NCI-H146 treated with DMSO at 0.1 percent for 48 hours (cell line): ENCODE measurements around the gene CD300LB.

Experiments used
- DNase-seq: peaks from one replicate; lab custom pipeline; 2025; ENCODE audit not compliant: unreplicated experiment; lab: John Stamatoyannopoulos, UW

The CD300LB gene

DNA sequence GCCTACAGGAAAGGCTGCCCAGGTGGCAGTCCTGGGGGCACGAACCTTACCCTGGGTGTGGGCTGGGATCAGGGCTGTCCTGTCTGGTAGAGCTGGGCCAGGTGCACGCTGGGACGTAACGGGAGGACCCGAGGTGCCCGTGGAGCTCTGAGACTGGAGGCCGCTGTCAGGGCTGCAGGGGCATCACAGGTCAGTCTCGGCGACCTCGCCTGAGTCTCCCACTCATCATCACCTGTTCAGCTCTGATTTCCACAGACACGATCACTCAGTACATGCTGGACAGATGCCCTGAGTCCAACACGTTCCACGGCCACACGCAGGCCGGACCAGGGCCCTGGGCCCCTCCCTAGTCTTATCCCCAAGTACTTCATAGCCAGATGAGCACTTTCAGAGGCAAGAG lies 19.3 kb upstream of the CD300LB start:
- DNase-seq = no peak

DNA sequence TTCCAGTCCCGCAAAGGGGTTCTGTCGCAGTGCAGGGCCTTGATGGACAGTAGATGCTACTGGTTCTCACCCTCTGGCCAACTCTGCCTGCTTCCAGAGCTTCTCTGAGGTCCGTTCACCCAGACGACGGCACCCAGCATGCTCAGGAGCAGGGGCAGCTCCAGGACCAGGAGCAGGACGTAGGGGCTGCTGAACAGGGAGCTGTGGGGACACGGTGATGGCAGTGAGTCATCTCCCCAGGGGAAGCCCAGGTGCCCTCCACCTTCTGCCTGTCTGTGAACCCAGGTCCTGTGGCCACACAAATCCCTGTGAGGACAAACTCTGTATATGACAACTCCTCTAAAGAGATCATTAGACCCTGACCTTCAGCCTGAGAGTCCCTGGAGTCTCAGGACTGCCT lies 18.1 kb upstream of the CD300LB start:
- no peak for DNase-seq

DNA sequence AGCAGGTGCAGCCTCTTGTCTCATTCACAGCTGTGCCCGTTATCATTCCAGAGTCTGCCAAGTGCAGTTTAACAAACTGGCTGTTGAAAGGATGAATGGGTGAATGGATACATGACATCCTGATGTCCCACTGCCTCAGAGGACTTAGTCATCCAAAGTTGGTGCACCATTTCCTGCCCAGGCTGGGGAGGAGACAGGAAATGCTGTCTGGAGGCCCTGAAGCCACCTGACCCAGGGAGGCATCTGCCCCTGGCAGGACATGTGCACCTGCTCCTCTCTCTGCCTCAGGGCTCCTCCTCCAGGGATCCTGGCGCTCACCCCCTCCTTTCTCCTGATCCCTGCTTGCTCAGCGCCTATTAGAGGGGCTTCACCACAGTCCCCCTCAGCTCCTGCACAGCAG lies 16.5 kb upstream of the CD300LB start:
- no peak for DNase-seq

DNA sequence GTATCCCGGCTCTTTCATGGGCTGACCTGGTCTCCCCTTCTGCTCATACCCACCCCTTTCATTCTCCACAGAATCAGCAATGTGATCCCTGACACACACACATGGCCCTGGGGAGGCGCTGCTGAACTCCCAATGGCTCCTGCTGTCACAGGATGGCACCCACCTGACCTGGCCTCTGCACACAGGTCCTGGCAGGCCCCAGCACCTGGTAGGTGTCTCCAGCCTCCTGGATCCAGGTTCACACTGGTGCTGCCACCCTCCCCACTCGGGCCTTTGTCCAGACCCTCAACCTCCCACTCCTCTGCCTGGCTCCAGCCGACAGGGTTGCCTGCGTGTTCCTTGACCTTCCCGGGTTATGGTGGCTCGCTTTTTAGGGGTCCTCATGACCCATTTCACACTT lies 16.0 kb upstream of the CD300LB start:
- no peak for DNase-seq

DNA sequence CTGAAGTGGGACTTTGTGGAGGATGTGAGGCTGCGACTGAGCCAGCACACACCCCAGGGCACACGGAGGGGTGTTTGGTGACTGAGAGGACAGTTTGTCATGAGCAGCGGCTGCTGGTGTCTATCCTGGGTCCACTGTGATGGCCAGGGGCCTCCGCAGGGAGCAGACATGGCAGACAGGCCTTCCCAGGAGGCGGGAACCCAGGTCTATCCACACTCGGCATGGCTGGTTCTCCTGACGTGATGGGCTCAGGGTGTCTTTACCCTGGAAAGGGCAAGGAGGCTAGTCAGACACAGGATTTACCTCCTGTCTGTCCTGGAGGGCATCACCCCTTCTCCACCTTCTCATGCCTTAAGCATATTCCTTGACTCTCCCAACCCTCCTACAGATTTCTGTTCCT lies 15.3 kb upstream of the CD300LB start:
- DNase-seq = no peak

DNA sequence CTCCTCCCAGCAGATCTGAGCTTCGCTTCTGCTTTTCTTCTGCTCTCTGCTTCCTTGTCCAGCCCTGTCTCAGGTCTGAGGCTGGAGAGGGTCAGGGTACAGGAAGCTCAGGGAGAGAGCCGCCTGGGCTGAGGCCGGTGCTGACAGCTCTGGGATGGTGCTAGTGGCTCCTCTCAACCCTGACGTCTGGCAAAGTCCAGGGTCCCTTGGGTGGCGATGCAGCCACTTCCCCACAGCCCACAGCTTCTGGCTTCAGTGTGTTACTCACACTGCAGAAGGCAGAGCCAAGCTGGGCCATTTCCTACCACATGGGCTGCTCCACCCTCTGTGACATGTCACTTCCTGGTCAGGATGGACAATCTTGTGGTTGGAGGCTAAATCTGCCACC lies 14.6 kb upstream of the CD300LB start, which contains the start of gene CD300C:
TSS of gene CD300C (minus strand) at position 273 of the 388 bp plus-strand sequence. CDS start 333 bp downstream, outside the sequence.
- no peak for DNase-seq

DNA sequence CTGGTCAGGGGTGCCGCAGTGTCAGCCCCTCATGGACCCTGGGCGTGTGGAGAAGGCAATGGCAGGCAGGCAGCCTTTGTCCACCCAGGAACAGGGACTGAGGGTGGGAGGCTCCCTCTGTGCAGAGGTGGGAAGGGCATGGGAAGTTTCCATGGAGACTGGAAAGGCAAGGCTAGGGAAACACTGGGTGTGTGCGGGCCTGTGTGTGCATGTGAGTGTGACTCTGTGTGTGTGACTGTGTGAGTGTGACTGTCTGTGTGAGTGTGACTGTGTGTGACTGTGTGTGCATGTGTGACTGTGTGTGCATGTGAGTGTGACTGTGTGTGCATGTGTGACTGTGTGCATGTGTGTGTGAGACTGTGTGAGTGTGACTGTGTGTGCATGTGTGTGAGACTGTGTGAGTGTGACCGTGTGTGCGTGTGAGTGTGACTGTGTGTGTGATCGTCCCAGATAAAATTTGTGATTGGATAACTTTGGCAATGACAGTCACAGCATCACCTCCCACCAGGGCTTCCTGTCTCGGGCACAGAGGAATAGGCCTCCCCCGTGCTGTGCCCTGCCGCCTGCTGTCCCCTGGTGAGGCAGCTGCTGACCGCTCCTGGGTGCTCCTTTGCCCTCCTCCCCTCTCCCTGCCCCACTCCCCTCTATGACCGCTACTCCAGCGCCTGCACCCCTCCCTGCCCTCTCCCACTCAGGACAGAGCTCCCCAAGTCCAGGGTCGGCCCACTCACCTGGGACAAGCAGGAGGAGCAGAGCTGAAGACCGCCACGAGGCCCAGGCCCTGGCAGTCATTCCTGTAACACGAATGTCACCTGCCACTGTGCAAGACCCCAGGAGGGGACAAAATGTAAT lies 13.9 kb upstream of the CD300LB start:
- no peak for DNase-seq

DNA sequence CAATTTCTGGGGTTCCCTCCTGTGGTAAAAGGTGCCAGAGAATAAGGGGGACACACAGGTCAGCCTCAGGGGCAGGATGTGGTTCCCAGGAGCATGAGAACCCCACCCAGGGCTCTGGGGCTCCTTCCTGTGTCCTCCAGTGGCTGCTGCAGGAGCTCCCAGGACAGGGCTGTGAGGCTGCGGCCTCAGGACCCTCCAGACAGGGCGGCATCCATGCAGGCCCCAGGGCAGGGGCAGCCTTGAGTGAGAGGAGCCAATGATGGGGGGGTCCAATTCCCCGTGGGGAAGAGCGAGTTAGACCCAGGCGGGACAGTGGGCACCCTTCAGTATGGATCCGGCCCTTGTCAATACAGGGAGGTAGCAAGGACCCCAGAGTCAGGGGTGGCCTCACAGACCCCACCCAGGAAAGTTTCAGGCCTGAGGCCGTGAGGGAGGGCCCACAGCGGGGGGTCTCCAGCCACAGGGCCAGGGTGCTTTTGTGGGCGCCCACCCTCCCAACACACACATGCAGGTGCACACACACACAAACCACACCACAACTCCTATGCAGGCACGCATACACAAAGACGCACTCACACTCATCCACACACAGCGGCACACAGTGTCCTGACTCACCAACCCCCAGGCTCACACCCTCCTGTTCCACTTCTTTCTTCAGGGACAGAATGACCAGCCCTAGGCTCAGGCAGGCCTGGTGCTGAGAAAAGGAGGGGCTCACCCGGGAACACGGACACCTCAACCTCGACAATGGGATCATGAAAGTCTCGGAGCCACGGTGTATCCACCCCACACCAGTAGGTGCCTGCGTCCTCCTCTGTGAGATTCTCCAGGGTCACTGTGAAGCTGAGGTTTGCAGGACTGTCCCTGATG lies 12.9 kb upstream of the CD300LB start:
- no peak for DNase-seq

DNA sequence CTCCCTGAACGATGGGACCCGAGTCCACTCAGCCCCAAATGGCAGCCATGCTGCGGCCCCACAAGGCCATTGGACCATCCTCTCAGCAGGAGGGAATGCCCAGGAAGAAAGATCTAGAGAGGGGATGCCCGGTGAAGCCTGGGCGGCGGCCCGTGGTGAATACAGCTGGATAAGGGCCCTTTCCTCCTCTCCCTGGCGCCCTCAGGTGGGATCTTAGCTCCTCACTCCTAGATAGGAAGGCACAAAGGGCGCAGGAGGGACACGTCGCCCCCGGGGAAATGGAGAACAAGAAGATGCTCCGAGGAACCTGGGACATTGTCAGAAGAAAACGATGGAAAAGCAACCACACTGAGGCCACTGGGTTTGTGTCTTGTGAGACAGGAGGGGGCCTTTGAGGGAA lies 12.1 kb upstream of the CD300LB start:
- no peak for DNase-seq

DNA sequence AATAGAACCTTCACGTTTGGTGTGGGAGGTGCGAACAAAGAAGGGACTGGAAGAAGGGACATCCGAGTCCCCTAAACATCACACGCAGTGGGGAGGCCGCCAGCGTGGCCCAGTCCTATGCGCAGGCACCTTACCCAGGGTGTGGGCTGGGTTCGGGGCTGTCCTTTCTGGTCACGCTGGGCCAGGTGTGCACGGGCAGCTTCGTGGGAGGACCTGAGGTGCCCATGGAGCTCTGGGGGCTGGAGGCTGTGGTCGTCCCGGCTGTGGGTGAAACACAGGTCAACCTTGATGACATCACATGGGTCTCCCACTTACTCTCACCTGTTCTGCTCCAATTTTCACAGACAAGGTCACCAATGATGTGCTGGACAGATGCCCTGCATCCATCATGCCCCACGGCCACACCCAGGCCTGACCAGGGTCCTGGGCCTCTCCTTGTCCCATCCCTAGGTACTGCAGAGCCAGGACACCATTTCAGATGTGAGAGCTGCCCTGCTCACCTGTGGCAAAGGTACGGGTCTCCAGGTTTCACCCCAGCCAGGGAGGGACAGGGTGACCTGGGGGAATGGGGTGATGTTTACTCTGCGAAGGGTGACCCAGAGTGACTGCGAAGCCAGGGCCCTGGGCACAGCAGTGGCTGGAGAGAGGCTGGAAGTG lies 11.6 kb upstream of the CD300LB start:
- DNase-seq = no peak

DNA sequence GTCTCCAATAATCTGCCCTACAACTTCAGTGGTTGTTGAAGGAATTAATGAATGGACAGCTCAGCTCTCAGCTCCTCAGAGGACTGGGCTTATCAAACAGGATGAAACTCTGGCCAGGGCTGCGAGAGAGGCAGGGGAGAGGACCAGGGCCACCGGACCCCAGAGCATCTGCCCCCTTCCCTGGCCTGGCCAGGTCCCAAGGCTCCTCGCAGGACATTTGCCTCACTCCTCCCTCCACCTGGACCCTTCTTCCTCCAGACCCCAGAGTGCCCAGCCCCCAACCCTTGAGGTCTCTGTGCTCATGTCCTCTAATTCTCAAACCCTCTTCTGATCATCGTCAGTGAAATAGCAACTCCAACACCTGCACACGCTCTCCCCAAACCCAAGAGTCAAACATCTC lies 10.9 kb upstream of the CD300LB start:
- DNase-seq = no peak

DNA sequence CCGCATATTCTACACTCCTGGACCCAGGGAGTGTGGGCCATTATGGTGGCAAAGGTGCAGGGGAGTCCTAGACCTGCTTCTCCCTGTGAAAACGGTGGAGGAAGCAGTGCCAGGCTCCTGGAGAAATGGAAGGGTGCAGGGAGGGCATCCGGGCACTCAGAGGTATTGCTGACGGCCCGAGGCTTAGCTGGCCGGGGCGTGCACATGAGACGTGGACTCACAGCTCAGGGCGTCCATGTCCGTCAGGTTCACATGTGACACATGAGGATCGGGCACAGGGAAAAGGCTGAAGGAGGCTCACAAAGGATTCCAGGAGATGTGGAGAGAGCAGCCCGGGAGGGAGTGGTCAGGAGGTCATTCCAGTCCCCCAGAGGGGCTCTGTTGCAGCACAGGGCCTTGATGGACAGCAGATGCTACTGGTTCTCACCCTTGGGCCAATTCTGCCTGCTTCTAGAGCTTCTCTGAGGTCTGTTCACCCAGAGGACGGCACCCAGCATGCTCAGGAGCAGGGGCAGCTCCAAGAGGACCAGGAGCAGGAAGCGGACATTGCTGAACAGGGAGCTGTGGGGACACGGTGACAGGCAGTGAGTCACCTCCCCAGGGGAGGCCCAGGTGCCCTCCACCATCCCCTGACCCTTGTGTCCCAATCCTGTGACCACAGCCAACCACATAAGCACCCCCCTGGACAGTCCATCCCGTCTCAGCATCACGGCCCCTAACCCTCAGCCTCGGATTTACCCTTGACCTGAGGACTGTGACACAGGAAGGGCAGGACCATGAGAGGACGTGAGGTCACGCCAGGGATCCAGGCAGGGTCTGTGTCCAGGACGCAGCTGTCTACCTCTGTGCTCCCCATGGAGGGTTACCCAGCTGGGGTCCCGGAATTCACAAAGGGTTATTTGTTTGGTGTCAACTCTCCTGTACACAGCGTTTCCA lies 10.2 kb upstream of the CD300LB start:
- DNase-seq = no peak

DNA sequence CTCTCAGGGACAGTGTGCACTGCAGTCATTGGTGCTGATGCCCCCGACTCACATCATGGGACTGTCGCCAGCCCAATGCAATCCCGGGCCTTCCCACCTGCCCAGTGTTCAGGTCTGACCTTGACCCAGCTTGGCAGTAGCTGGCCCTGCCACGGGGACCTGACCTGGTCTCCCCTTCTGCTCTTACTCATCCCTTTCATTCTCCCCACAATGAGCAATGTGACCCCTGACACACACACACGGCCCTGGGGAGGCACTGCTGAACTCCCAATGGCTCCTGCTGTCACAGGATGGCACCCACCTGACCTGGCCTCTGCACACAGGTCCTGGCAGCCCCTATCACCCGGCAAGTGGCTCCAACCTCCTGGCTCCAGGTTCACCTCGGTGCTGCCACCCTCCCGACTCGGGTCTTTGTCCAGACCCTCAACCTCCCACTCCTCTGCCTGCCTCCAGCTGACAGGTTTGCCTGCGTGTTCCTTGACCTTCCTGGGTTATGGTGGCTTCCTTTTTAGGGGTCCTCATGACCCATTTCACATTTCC lies 8.1 kb upstream of the CD300LB start:
- no peak for DNase-seq

DNA sequence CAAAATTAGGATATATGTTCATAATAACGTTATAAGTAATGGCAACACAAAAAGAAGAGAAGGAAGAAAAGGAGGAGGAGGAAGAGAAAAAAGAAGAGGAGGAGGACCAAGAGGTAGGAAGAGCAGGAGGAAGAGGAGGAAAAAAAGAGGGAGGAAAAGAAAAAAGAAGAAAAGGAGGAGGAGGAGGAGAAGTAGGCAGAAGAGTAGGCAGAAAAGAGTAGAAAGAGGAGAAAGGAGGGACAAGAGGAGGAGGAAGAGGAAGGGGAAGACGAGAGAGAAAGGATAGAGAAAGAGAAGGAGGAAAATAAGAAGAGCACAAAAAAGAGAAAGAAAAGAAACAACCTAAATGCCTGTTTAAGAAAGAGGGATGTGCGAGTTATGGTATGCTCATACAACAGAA lies 5.6 kb upstream of the CD300LB start:
- no peak for DNase-seq

DNA sequence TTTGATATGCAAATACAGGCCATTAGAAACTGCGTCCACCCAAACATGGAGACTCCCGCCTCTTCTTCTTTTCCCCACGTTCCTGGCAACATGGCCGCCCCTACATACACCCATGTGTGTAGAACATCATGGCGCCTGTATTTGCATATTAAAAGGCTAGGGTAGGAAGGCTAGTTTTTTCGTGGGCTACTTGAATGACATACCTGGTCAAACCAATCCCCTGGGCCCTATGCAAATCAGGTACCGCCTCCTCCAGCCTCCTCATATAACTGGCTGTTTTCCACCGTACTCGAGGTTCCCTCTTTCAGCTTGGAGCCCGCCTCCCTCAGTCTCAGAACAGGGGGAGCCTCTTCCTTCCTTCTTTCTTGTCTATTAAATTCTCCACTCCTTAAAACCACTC lies 840 bp upstream of the CD300LB start:
- DNase-seq = no peak

DNA sequence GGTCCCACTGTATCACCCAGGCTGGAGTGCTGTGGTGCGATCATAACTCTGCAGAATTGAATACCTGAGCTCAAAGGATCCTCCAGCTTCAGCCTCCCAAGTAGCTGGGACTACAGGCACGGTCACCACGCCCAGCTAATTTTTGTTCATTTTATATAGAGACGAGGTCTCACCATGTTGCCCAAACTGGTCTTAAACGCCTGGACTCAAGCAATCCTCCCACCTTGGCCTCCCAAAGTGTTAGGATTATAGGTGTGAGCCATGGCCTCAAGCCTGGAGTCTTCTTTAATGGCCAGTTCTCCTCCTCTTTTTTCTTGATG lies 484 bp downstream of the CD300LB start:
- no peak for DNase-seq

DNA sequence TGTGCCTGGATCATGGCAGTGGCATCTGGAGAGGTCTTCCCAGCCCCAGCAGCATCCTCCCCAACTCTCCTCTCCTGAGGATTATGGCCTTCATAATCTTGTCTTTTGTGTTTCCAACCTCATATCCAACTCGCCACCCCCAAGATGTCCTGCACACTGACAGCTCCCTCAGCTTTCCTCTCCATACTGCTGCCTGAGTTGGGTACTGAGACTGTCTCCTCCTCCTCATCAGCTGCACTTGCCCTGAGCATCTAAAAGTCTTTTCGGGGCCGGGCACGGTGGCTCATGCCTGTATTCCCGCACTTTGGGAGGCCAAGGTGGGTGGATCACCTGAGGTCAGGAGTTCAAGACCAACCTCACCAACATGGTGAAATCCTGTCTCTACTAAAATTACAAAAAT lies 2.0 kb downstream of the CD300LB start:
- DNase-seq = no peak

DNA sequence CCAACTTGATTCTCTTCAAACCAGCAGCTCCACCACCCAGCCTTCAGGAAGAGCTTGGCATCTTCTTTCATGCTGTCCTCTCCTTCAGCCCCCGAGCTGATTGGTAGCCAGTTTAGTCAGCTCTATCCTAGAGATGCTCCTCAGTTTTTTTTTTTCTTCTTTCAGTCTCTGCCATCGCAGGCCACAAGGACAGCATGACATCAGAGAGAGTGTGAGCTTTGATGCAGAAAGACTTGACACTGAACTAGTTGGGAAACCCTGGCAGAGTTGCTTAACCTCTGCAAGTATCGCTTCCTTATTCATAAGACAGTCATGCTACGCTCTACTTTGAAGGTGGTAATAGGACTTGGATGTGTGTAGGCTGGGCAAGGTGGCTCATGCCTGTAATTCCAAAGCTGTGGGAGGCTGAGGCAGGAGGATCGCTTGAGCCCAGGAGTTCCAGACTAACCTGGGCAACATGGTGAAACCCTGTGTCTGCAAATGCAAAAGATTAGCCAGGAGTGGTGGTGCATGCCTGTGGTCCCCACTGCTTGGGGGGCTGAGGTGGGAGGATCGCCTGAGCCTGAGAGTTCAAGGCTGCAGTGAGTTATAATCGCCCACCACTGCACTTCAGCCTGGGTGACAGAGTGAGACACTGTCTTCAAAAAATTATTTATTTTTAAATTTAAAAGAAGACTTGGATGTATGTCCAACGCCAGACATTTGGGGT lies 2.6 kb downstream of the CD300LB start:
- no peak for DNase-seq

DNA sequence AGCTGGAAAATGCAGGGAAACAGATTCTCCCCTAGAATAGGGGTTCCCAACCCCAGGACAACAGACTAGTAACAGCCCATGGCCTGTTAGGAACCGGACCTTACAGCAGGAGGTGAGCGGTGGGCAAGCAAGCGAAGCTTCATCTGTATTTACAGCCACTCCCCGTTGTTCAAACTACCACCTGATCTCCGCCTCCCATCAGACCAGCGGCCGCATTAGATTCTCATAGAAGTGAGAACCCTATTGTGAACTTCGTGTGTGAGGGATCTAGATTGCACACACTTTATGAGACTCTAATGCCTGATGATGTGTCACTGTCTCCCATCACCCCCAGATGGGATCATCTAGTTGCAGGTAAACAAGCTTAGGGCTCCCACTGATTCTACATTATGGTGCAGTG lies 3.5 kb downstream of the CD300LB start:
- no peak for DNase-seq

DNA sequence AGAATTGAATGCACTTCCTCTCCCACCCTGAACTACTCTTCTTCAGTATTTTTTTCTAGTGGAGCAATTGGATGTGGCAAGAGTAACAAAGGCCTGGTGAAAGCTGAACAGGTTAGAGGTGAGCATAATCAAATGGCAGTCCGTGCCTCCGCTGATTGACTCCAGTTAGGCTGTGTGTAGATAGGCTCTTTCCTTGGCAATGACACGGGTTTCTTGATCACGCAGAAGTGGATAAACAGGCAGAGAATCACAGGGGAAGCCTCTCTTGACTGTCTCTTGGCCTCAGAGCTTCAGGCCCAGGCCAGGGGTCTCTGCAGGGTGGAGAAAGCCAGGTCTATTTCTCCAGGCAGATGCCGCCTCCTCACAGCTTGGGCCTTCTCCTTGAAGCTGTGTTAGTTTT lies 4.2 kb downstream of the CD300LB start:
- no peak for DNase-seq
